Naive thymus-derived CD4-positive, alpha-beta T cell (primary cell): ENCODE data around the gene AVEN. TPM values are rescaled to one million over a fixed set of nuclear protein-coding genes. Genes with fewer than 3 reads are reported as not detected.
A peak's percentile ranks its signal among the peaks of the same experiment; 100 is the strongest.
"Not testable (repeated sequence)": the region's sequence is repeated elsewhere in the genome, so short reads cannot be mapped to it uniquely, and the experiment has no call there.

Source experiments
- ATAC-seq: fragments of 150-1000 bp; cut with Tn5 transposase; 2 replicates; pipeline ENCODE4 v1.10.0; 2021; ENCODE audit warnings: mild to moderate bottlenecking, moderate library complexity
- CTCF ChIA-PET: fragments of 350-600 bp; sonication (Branson Sonifier 250); formaldehyde crosslinking; loops from one replicate; lab custom pipeline; 2021; ENCODE audit warnings: antibody characterized with exemption; lab: Charles Lee
- POLR2A ChIA-PET: fragments of 350-600 bp; sonication (Branson Sonifier 250); formaldehyde crosslinking; loops from one replicate; lab custom pipeline; 2021; ENCODE audit warnings: antibody characterized with exemption, inconsistent platforms; lab: Charles Lee
- DNase-seq, 9 donors: peaks; one replicate each; pipeline versions ENCODE4 v3.0.0 to v3.0.0-alpha.2; 2020 to 2022; ENCODE audit warnings: mixed read lengths in 1 of 9
- H3K27ac ChIP-seq: one replicate; pipeline ENCODE4 v1.7.0; 2013; ENCODE audit warnings: mild to moderate bottlenecking, low read depth, low read length, moderate library complexity
- H3K27me3 ChIP-seq, 2 donors: one replicate each; pipeline ENCODE4 v1.7.0; 2013; ENCODE audit warnings: low read length in 2 of 2, mild to moderate bottlenecking in 2 of 2, moderate library complexity in 2 of 2; ENCODE audit not compliant: control insufficient read depth in 2 of 2, insufficient read depth in 2 of 2
- H3K36me3 ChIP-seq, 3 experiments: 1 replicate in 2 of 3; 2 replicates in 1 of 3; pipeline ENCODE4 v1.7.0; 2013; ENCODE audit warnings: low read length in 3 of 3, mild to moderate bottlenecking in 3 of 3, moderate library complexity in 1 of 3; ENCODE audit not compliant: insufficient read depth in 3 of 3, control insufficient read depth in 2 of 3
- H3K4me1 ChIP-seq, 2 donors: one replicate each; pipeline ENCODE4 v1.7.0; 2013; ENCODE audit warnings: low read length in 2 of 2, mild to moderate bottlenecking in 2 of 2, moderate library complexity in 1 of 2; ENCODE audit not compliant: control insufficient read depth in 2 of 2, insufficient read depth in 2 of 2
- H3K4me3 ChIP-seq: 2 replicates; pipeline ENCODE4 v1.7.0; 2013; ENCODE audit warnings: mild to moderate bottlenecking, low read length
- H3K9me3 ChIP-seq, 3 experiments: 1 replicate in 2 of 3; 2 replicates in 1 of 3; pipeline ENCODE4 v1.7.0; 2013; ENCODE audit warnings: low read length in 3 of 3; ENCODE audit not compliant: control insufficient read depth in 2 of 3
- H3K27ac Mint-ChIP-seq, 9 donors: one replicate each; pipeline ENCODE4 v1.8.0; 2020 to 2022; ENCODE audit warnings: mixed read lengths in 9 of 9, mild to moderate bottlenecking in 8 of 9, moderate library complexity in 5 of 9, inconsistent platforms in 2 of 9
- H3K27me3 Mint-ChIP-seq, 5 donors: one replicate each; pipeline ENCODE4 v1.8.0; 2021 to 2022; ENCODE audit warnings: mixed read lengths in 5 of 5, mild to moderate bottlenecking in 1 of 5
- H3K36me3 Mint-ChIP-seq, 5 donors: one replicate each; pipeline ENCODE4 v1.8.0; 2020 to 2022; ENCODE audit warnings: mixed read lengths in 5 of 5, mild to moderate bottlenecking in 3 of 5, inconsistent platforms in 1 of 5
- H3K4me1 Mint-ChIP-seq, 7 donors: one replicate each; pipeline ENCODE4 v1.8.0; 2020 to 2022; ENCODE audit warnings: mixed read lengths in 7 of 7, mild to moderate bottlenecking in 3 of 7, inconsistent platforms in 1 of 7
- H3K4me3 Mint-ChIP-seq, 10 donors: one replicate each; pipeline ENCODE4 v1.8.0; 2020 to 2022; ENCODE audit warnings: mild to moderate bottlenecking in 10 of 10, mixed read lengths in 10 of 10, moderate library complexity in 6 of 10, inconsistent platforms in 2 of 10
- H3K9me3 Mint-ChIP-seq, 11 donors: one replicate each; pipeline ENCODE4 v1.8.0; 2020 to 2022; ENCODE audit warnings: mixed read lengths in 11 of 11, mild to moderate bottlenecking in 4 of 11, inconsistent platforms in 1 of 11, moderate library complexity in 1 of 11
- intact Hi-C, 2 donors: fragments of 100-400 bp; cut with micrococcal nuclease; formaldehyde crosslinking; loops; one replicate each; pipeline ENCODE4 v1.15.1; 2023
- polyA plus RNA-seq, 2 donors: library from polyadenylated mRNA; unstranded; fragments of 300-500 nt; fragmentation: Illumina TruSeq; gene quantifications; one replicate each; pipeline ENCODE4 v1.2.3, GENCODE V29; 2021
- total RNA-seq, 6 experiments: library from RNA in 5 of 6; stranded (reverse) in 5 of 6; gene quantifications; 1 replicate in 5 of 6; 2 replicates in 1 of 6; pipeline ENCODE4 v1.2.3 and lab custom pipeline; 2021 to 2026

Gene AVEN
- total and polyA plus RNA-seq, 7 experiments from 2014 or later, result 6.4 to 12.8 (median 6.8) TPM

DNA sequence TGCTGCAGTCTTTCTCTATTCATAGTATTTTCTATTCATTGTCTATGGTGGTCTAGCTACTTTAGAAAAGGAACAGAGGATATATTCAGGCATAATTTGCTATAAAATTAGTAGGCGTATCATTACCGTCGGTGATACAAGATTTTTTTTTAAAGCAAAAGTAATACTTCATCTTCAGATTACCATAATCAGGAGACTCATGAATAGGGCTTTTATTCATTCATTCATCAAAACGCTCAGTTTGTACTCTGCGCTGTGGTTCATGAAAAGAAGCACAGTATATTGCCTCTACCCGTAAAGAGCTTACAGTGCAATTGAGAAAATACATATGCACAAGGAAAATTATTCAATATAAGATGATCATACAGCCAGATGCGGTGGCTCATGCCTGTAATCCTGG, 207.4 kb downstream of the AVEN start:
- H3K27ac Mint-ChIP-seq, result no peak overlapping the region

DNA sequence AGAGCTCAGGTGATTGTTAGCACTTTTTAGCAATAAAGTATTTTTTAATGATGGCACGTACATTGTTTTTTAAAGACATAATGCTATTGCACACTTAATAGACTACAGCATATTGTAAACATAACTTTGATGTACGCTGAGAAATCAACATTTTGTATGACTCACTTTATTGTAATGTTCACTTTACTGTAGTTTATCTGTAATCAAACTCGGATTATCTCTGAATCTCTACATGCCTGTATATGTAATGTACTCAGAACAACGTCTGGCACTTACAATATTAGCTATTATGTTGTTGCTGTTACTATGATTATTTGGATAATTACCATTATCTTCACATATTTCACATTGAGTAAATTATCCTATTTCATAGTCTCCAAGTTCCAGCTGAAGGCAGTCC, 208.7 kb downstream of the AVEN start:
- H3K9me3 Mint-ChIP-seq, result no peaks in the 10 kb centered on the region
- H3K27me3 Mint-ChIP-seq, result peaks cover 2 to 17% (median 8%) of the 10 kb centered on the region in 5 donors
- no peak overlapping the region for H3K27ac Mint-ChIP-seq
- ChIA-PET CTCF (no interaction called here), POLR2A (no interaction called here)
- DNase-seq (no peak), ATAC-seq (no peak)
- Histone ChIP-seq H3K27me3 (no peaks in the 10 kb centered on the region), H3K4me1 (no peaks in the 10 kb centered on the region), H3K4me3 (no peak overlapping the region), H3K27ac (no peak overlapping the region), H3K36me3 (no peaks in the 10 kb centered on the region), H3K9me3 (no peaks in the 10 kb centered on the region)
- H3K36me3 Mint-ChIP-seq, result no peaks in the 10 kb centered on the region
- H3K4me1 Mint-ChIP-seq, result no peaks in the 10 kb centered on the region
- H3K4me3 Mint-ChIP-seq, result no peak overlapping the region
- intact Hi-C loops, result no loop called here

More for the DNA sequence above, 207.4 kb downstream of the AVEN start:
- no peak overlapping the region for H3K27ac ChIP-seq
- Mint-ChIP-seq H3K36me3 (no peaks in the 10 kb centered on the region), H3K9me3 (no peaks in the 10 kb centered on the region), H3K27me3 (peaks cover 0 to 17% (median 4%) of the 10 kb centered on the region in 5 donors), H3K4me3 (no peak overlapping the region), H3K4me1 (no peaks in the 10 kb centered on the region)
- no peak for ATAC-seq
- no peaks in the 10 kb centered on the region for H3K36me3 ChIP-seq
- intact Hi-C loops, result no loop called here
- DNase-seq, result no peak
- H3K9me3 ChIP-seq, result no peaks in the 10 kb centered on the region
- ChIA-PET CTCF (no interaction called here), POLR2A (no interaction called here)
- H3K4me1 ChIP-seq, result no peaks in the 10 kb centered on the region
- no peak overlapping the region for H3K4me3 ChIP-seq
- H3K27me3 ChIP-seq, result no peaks in the 10 kb centered on the region

GRCh38 chr15:33826201-33826600, 212.8 kb downstream of the AVEN start:
- CTCF ChIA-PET, result no interaction called here

DNA sequence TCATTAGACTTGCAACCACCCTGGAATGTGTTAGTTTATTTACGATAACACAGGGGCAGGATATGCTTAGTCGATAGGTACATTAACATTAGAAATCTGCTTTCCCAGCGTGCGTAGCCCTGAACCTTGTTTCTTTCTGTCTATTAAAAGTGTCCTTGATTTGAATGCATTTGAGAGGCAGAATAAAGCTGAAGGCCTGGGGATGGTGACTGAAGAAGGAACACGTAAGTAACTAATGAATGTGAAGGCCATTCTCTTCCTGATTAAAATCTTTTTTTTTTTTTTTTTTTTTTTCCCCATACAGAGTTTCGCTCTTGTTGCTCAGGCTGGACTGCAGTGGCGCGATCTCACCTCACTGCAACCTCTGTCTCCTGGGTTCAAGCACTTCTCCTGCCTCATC, 213.6 kb downstream of the AVEN start:
- Histone ChIP-seq H3K4me1 (no peaks in the 10 kb centered on the region), H3K9me3 (no peaks in the 10 kb centered on the region), H3K27me3 (no peaks in the 10 kb centered on the region), H3K27ac (no peak overlapping the region), H3K36me3 (no peaks in the 10 kb centered on the region), H3K4me3 (no peak overlapping the region)
- H3K27me3 Mint-ChIP-seq, result peaks cover 4 to 17% (median 12%) of the 10 kb centered on the region in 5 donors
- H3K27ac Mint-ChIP-seq, result no peak overlapping the region
- intact Hi-C loops, result no loop called here
- ChIA-PET POLR2A (no interaction called here), CTCF (no interaction called here)
- H3K4me1 Mint-ChIP-seq, result no peaks in the 10 kb centered on the region
- no peak for ATAC-seq
- DNase-seq, result no peak
- H3K4me3 Mint-ChIP-seq, result no peak overlapping the region
- no peaks in the 10 kb centered on the region for H3K9me3 Mint-ChIP-seq
- no peaks in the 10 kb centered on the region for H3K36me3 Mint-ChIP-seq

More at GRCh38 chr15:33826201-33826600, 212.8 kb downstream of the AVEN start:
- H3K4me1 Mint-ChIP-seq, result no peaks in the 10 kb centered on the region
- no peaks in the 10 kb centered on the region for H3K9me3 Mint-ChIP-seq
- no peak overlapping the region for H3K27ac ChIP-seq
- no peak for DNase-seq
- intact Hi-C loops, result no loop called here
- H3K36me3 Mint-ChIP-seq, result no peaks in the 10 kb centered on the region
- no peaks in the 10 kb centered on the region for H3K4me1 ChIP-seq
- no peaks in the 10 kb centered on the region for H3K27me3 ChIP-seq
- no peak overlapping the region for H3K4me3 ChIP-seq
- H3K27me3 Mint-ChIP-seq, result peaks cover 4 to 17% (median 12%) of the 10 kb centered on the region in 5 donors
- POLR2A ChIA-PET, result no interaction called here
- ATAC-seq, result no peak
- H3K27ac Mint-ChIP-seq, result no peak overlapping the region
- no peaks in the 10 kb centered on the region for H3K9me3 ChIP-seq
- H3K36me3 ChIP-seq, result no peaks in the 10 kb centered on the region
- no peak overlapping the region for H3K4me3 Mint-ChIP-seq

DNA sequence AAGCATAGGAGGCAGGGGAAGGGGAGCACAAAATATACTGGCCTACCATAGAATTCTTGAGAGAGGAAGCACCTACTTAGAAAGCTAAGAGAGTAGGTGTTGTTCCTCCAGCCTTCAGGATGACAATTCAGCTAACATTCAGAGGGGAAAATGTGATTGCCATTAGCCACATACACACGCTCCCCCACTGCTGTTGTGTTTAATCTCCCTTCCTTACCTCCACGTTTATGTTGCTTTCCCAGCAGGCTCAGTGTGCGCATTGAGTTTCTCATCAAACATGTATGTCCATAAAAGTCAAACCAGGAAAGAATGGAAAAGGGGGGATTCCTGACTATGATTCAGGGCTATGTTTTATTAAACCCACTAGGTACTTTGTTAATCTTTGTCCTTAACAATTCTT, 215.9 kb downstream of the AVEN start:
- ChIA-PET CTCF (no interaction called here), POLR2A (no interaction called here)
- H3K9me3 ChIP-seq, result no peaks in the 10 kb centered on the region
- Mint-ChIP-seq H3K27ac (no peak overlapping the region), H3K9me3 (no peaks in the 10 kb centered on the region), H3K36me3 (no peaks in the 10 kb centered on the region), H3K4me3 (no peak overlapping the region), H3K27me3 (peaks cover 4 to 20% (median 13%) of the 10 kb centered on the region in 5 donors), H3K4me1 (no peaks in the 10 kb centered on the region)
- DNase-seq (no peak), ATAC-seq (no peak)
- H3K36me3 ChIP-seq, result no peaks in the 10 kb centered on the region
- H3K27me3 ChIP-seq, result no peaks in the 10 kb centered on the region
- intact Hi-C loops, result loop anchor here in 1 of 2 donors (1.0 kb wide), 1 partner anchor 8 kb away; no protein-coding TSS in a partner anchor
- H3K27ac ChIP-seq, result no peak overlapping the region
- no peaks in the 10 kb centered on the region for H3K4me1 ChIP-seq
- no peak overlapping the region for H3K4me3 ChIP-seq

GRCh38 chr15:33822479-33822878, 216.5 kb downstream of the AVEN start:
- H3K27me3 ChIP-seq, result no peaks in the 10 kb centered on the region
- Mint-ChIP-seq H3K9me3 (no peaks in the 10 kb centered on the region), H3K36me3 (no peaks in the 10 kb centered on the region), H3K4me3 (no peak overlapping the region), H3K27me3 (peaks cover 4 to 20% (median 13%) of the 10 kb centered on the region in 5 donors), H3K4me1 (no peaks in the 10 kb centered on the region), H3K27ac (no peak overlapping the region)
- intact Hi-C loops, result no loop called here
- ChIA-PET POLR2A (no interaction called here), CTCF (no interaction called here)
- H3K9me3 ChIP-seq, result no peaks in the 10 kb centered on the region
- DNase-seq (no peak), ATAC-seq (no peak)
- no peak overlapping the region for H3K27ac ChIP-seq
- H3K36me3 ChIP-seq, result no peaks in the 10 kb centered on the region
- H3K4me1 ChIP-seq, result no peaks in the 10 kb centered on the region
- no peak overlapping the region for H3K4me3 ChIP-seq

DNA sequence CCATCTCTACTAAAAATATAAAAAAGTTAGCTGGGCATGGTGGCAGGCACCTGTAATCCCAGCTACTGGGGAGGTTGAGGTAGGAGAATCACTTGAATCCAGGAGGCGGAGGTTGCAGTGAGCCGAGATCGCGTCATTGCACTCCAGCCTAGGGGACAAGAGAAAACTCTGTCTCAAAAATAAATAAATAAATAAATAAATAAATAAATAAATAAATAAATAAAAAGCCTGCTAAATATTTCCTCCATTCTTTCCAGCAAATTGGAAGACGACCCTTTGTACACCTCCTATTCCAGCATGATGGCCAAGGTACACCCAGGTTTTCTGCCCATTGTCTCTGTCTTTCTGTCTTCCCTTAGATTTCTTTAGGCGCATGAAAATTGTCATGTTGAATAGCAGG, 219.5 kb downstream of the AVEN start:
- H3K36me3 ChIP-seq, H3K4me3 ChIP-seq, ATAC-seq, H3K9me3 ChIP-seq, intact Hi-C loops, H3K9me3 Mint-ChIP-seq, H3K36me3 Mint-ChIP-seq, H3K4me3 Mint-ChIP-seq, H3K4me1 Mint-ChIP-seq, H3K4me1 ChIP-seq, DNase-seq, CTCF ChIA-PET, H3K27me3 ChIP-seq, H3K27ac ChIP-seq, H3K27me3 Mint-ChIP-seq, POLR2A ChIA-PET: not testable (repeated sequence)
- H3K27ac Mint-ChIP-seq, result peak overlapping the region in 1 of 9 donors; percentile 55
